ENCODE results near the gene TAF8. TPM values are rescaled to one million over a fixed set of nuclear protein-coding genes. Genes with fewer than 3 reads are reported as not detected.

Gene TAF8
- polyA plus RNA-seq, 4 donors = 19.5 to 29.9 (median 23.1) TPM

- no peak for DNase-seq (ENCODE audit: low read depth in 4 of 4, low spot score in 2 of 4)
Measured at GRCh38 chr6:42049116-42049809, 1.1 kb upstream of the TAF8 start.

GRCh38 chr6:42049948-42050296 is 402 bp upstream of the TAF8 start:
- DNase-seq (ENCODE audit: low read depth in 4 of 4, low spot score in 2 of 4) = no peak

GRCh38 chr6:42051268-42051653 is 937 bp downstream of the TAF8 start:
- no peak for DNase-seq (ENCODE audit: low read depth in 4 of 4, low spot score in 2 of 4)

- DNase-seq (ENCODE audit: low read depth in 4 of 4, low spot score in 2 of 4) = no peak
Measured at GRCh38 chr6:42053601-42054000, 3.3 kb downstream of the TAF8 start.

GRCh38 chr6:42059743-42060142 is 9.4 kb downstream of the TAF8 start:
- DNase-seq (ENCODE audit: low read depth in 4 of 4, low spot score in 2 of 4) = no peak

- DNase-seq (ENCODE audit: low read depth in 4 of 4, low spot score in 2 of 4) = no peak
Measured at GRCh38 chr6:42066156-42066675, 15.9 kb downstream of the TAF8 start.

- DNase-seq (ENCODE audit: low read depth in 4 of 4, low spot score in 2 of 4) = no peak
Measured at GRCh38 chr6:42068173-42068572, 17.8 kb downstream of the TAF8 start.

GRCh38 chr6:42068872-42069522 is 18.7 kb downstream of the TAF8 start:
- no peak for DNase-seq (ENCODE audit: low read depth in 4 of 4, low spot score in 2 of 4)

- DNase-seq (ENCODE audit: low read depth in 4 of 4, low spot score in 2 of 4) = no peak
Measured at GRCh38 chr6:42071881-42072583, 21.7 kb downstream of the TAF8 start.

GRCh38 chr6:42073287-42073686 is 23.0 kb downstream of the TAF8 start:
- DNase-seq (ENCODE audit: low read depth in 4 of 4, low spot score in 2 of 4) = no peak

GRCh38 chr6:42075159-42075838 is 25.0 kb downstream of the TAF8 start:
- peak; percentile 47 to 72 (median 62) for DNase-seq (ENCODE audit: low read depth in 4 of 4, low spot score in 2 of 4)

- DNase-seq (ENCODE audit: low read depth in 4 of 4, low spot score in 2 of 4) = no peak
Measured at GRCh38 chr6:42078386-42078785, 28.1 kb downstream of the TAF8 start.

- no peak for DNase-seq (ENCODE audit: low read depth in 4 of 4, low spot score in 2 of 4)
Measured at GRCh38 chr6:42079941-42080464, 29.7 kb downstream of the TAF8 start.

GRCh38 chr6:42083530-42083929 is 33.2 kb downstream of the TAF8 start:
- no peak for DNase-seq (ENCODE audit: low read depth in 4 of 4, low spot score in 2 of 4)

- no peak for DNase-seq (ENCODE audit: low read depth in 4 of 4, low spot score in 2 of 4)
Measured at GRCh38 chr6:42084889-42085288, 34.6 kb downstream of the TAF8 start.

- no peak for DNase-seq (ENCODE audit: low read depth in 4 of 4, low spot score in 2 of 4)
Measured at GRCh38 chr6:42086046-42087035, 36.0 kb downstream of the TAF8 start.

- no peak for DNase-seq (ENCODE audit: low read depth in 4 of 4, low spot score in 2 of 4)
Measured at GRCh38 chr6:42088101-42088591, 37.8 kb downstream of the TAF8 start.

- no peak for DNase-seq (ENCODE audit: low read depth in 4 of 4, low spot score in 2 of 4)
Measured at GRCh38 chr6:42090819-42091717, 40.7 kb downstream of the TAF8 start.

- no peak for DNase-seq (ENCODE audit: low read depth in 4 of 4, low spot score in 2 of 4)
Measured at GRCh38 chr6:42091718-42092023, 41.3 kb downstream of the TAF8 start.

Measured in left renal cortex interstitium (tissue), 4 donors.